Upper lobe of right lung (tissue), 1 donor: Measurements from ENCODE around the gene GLIS1. TPM values are rescaled to one million over a fixed set of nuclear protein-coding genes. Genes with fewer than 3 reads are reported as not detected.

Experiments used
- ATAC-seq: fragments of 200-7000 bp; cut with Tn5 transposase; one replicate; pipeline ENCODE4 v1.9.1; 2020; ENCODE audit warnings: mild to moderate bottlenecking, moderate library complexity
- DNase-seq: peaks from one replicate; pipeline ENCODE4 v3.0.0-alpha.2; 2020
- H3K27ac ChIP-seq: fragments of 200-600 bp; one replicate; pipeline ENCODE4 v1.8.0; 2022
- H3K27me3 ChIP-seq: fragments of 200-600 bp; one replicate; pipeline ENCODE4 v1.8.0; 2022; ENCODE audit warnings: mild to moderate bottlenecking
- H3K36me3 ChIP-seq: fragments of 200-600 bp; one replicate; pipeline ENCODE4 v1.8.0; 2022
- H3K4me1 ChIP-seq: fragments of 200-600 bp; one replicate; pipeline ENCODE4 v1.8.0; 2022
- H3K4me3 ChIP-seq: fragments of 200-600 bp; one replicate; pipeline ENCODE4 v1.8.0; 2022; ENCODE audit warnings: mild to moderate bottlenecking
- H3K9me3 ChIP-seq: fragments of 200-600 bp; one replicate; pipeline ENCODE4 v1.8.0; 2022
- intact Hi-C: fragments of 100-400 bp; cut with DNase I; formaldehyde crosslinking; loops from one replicate; pipeline ENCODE4 v1.11.0; 2022
- total RNA-seq: library from RNA; stranded (reverse); fragmentation: NEBNext Ultra II Directional; extraction: Animal tissue kit (Norgen Biotek cat#: 25700); gene quantifications from one replicate; pipeline ENCODE4 v1.2.1, GENCODE V29; 2021
- TF ChIP-seq, protein P1 (sequence below): fragments of 200-600 bp; IDR thresholded peaks from one replicate; pipeline ENCODE4 v1.8.0; 2022; ENCODE audit warnings: antibody characterized with exemption
- donor health status: DM: no; HTN: yes; CAD: no; lungs with severe emphysema.

Gene GLIS1
- total RNA-seq, 1 donor from 2014 or later, result 0.14 TPM

DNA sequence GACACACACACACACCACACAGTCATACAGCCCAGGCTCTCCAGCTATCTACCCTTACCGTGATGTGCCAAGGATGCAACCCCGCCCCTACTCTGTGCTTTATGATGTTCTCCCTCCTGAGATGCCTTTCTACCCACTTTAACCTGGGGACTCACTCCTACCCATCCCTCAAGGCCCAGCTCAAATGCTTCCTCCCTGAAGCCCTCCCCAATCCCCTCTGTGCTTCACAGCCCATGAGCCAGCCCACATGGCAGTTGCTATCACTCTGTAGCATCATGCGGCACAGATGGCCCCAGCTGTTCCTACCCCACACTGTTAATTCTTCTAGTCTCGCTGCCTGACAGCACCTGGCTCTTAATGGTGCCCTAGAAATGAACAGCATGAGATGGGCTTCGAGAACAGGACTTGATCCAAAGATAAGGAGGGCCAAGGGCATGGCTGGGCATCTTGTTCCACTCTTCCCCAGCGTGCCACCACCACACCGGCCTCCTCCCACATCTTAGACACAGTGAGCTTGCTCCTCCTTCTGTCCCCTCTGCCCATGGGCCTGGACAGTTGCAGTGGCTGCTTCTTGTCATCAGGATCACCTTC, 109.8 kb downstream of the GLIS1 start:
- ATAC-seq, result no peak
- intact Hi-C loops, result no loop called here
- H3K27ac ChIP-seq, result no peak overlapping the region
- no peaks in the 10 kb centered on the region for H3K4me1 ChIP-seq
- no peaks in the 10 kb centered on the region for H3K9me3 ChIP-seq
- H3K4me3 ChIP-seq, result no peak overlapping the region
- H3K36me3 ChIP-seq, result no peaks in the 10 kb centered on the region
- no peak for DNase-seq
- TF ChIP-seq, protein P1, sequence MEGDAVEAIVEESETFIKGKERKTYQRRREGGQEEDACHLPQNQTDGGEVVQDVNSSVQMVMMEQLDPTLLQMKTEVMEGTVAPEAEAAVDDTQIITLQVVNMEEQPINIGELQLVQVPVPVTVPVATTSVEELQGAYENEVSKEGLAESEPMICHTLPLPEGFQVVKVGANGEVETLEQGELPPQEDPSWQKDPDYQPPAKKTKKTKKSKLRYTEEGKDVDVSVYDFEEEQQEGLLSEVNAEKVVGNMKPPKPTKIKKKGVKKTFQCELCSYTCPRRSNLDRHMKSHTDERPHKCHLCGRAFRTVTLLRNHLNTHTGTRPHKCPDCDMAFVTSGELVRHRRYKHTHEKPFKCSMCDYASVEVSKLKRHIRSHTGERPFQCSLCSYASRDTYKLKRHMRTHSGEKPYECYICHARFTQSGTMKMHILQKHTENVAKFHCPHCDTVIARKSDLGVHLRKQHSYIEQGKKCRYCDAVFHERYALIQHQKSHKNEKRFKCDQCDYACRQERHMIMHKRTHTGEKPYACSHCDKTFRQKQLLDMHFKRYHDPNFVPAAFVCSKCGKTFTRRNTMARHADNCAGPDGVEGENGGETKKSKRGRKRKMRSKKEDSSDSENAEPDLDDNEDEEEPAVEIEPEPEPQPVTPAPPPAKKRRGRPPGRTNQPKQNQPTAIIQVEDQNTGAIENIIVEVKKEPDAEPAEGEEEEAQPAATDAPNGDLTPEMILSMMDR, result no peak
- no peaks in the 10 kb centered on the region for H3K27me3 ChIP-seq

DNA sequence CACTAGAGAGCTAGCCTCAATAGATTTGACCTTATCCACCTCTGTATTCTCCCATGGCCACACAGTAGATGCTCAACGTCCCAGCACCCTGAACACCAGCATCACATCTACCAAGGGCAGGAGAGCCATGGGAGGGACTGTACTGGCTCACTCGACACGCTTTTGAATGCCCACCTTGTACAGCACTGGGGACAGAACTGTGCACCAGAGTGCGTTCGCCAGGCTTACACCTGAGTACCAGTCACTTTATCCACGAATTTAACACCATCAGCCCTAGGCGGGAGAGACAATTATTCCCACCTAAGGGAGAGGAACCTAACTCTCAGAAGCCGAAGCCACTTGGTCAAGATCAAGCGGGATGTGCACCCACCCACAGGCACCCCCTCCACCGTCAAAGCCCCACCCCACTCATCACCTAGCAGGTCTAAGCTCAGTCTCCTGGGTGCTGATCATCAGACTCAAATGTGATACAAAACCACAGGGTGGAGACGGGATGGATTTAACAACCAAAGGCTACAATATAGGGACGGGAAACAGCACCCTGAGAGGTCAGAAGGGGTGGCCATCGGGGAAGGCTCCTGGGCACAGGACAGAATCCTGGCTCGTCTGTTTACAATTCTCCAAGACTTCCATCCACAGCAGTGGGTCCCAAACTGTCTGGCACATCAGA, 110.5 kb downstream of the GLIS1 start:
- no peaks in the 10 kb centered on the region for H3K9me3 ChIP-seq
- H3K4me1 ChIP-seq, result no peaks in the 10 kb centered on the region
- TF ChIP-seq, protein P1, result no peak
- DNase-seq, result no peak
- no peaks in the 10 kb centered on the region for H3K36me3 ChIP-seq
- intact Hi-C loops, result no loop called here
- ATAC-seq, result no peak
- no peaks in the 10 kb centered on the region for H3K27me3 ChIP-seq
- H3K4me3 ChIP-seq, result no peak overlapping the region
- no peak overlapping the region for H3K27ac ChIP-seq

DNA sequence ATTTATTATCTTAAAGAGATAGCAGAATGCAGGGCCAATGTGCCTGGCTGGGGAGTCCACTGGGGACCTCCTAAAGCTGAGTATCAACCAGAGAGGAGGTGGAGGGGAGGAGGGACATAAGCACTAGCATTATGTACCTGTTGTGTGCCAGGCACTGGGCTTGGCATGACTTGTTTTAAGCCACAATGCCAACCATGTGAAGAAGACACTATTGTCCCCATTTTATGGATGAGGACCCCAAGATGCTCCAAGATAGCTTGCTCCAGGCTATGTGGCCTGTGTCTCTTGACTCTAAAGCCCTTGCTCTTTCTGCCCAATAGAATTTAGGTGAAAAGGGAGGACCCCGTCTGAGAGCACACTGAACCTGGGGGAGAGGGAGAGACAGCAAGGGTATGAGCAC, 111.3 kb downstream of the GLIS1 start:
- Histone ChIP-seq H3K27ac (no peak overlapping the region), H3K9me3 (no peaks in the 10 kb centered on the region), H3K4me3 (no peak overlapping the region), H3K36me3 (no peaks in the 10 kb centered on the region), H3K27me3 (no peaks in the 10 kb centered on the region), H3K4me1 (no peaks in the 10 kb centered on the region)
- no peak for ATAC-seq
- intact Hi-C loops, result no loop called here
- no peak for DNase-seq
- TF ChIP-seq, protein P1, result no peak

DNA sequence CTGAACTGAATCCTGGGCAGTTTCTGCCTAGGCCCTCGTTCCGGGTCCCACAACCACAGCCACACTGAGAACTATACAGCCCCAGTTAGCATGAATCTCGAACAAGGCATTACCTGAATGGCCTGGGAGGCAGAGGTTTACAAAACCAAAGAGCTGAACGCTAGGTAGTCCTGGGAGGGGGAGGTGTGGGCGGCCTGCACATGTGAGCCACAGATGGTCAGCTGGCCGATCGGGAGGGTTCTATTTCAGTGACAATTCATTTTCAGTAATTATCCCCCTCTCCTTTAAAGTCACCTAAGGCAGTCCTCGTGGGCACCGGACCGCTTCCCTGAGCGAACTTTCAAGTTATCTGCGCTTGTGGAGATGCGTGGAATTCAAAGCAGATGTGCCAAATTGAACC, 111.9 kb downstream of the GLIS1 start:
- Histone ChIP-seq H3K9me3 (no peaks in the 10 kb centered on the region), H3K4me3 (no peak overlapping the region), H3K4me1 (no peaks in the 10 kb centered on the region), H3K27ac (no peak overlapping the region), H3K36me3 (no peaks in the 10 kb centered on the region), H3K27me3 (no peaks in the 10 kb centered on the region)
- intact Hi-C loops, result no loop called here
- DNase-seq (no peak), ATAC-seq (no peak)
- TF ChIP-seq, protein P1, result no peak

DNA sequence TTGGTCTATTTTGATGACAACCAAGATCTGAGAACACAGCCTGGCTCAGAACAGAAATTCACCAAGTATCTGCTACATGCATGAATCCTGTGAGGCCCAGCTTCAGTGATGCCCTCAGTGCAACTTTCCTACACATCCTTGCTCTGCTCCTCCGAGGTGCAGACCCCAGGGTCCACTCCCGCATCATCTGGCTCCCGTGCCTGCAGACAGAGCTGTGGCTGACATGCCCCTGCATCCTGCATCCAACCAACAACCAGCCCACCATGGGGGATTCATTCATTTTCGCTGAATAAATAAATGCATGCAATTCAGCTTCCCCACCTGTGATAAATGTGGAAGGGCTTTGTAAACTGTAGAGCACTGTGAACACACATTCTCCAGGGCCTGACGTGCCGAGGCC, 112.3 kb downstream of the GLIS1 start:
- no peaks in the 10 kb centered on the region for H3K4me1 ChIP-seq
- no peaks in the 10 kb centered on the region for H3K27me3 ChIP-seq
- no peak overlapping the region for H3K27ac ChIP-seq
- H3K9me3 ChIP-seq, result no peaks in the 10 kb centered on the region
- TF ChIP-seq, protein P1, result no peak
- intact Hi-C loops, result no loop called here
- H3K36me3 ChIP-seq, result no peaks in the 10 kb centered on the region
- no peak for ATAC-seq
- no peak overlapping the region for H3K4me3 ChIP-seq
- DNase-seq, result no peak
